ENCODE results near the gene BRD7.
A peak's percentile ranks its signal among the peaks of the same experiment; 100 is the strongest.

Gene BRD7

DNA sequence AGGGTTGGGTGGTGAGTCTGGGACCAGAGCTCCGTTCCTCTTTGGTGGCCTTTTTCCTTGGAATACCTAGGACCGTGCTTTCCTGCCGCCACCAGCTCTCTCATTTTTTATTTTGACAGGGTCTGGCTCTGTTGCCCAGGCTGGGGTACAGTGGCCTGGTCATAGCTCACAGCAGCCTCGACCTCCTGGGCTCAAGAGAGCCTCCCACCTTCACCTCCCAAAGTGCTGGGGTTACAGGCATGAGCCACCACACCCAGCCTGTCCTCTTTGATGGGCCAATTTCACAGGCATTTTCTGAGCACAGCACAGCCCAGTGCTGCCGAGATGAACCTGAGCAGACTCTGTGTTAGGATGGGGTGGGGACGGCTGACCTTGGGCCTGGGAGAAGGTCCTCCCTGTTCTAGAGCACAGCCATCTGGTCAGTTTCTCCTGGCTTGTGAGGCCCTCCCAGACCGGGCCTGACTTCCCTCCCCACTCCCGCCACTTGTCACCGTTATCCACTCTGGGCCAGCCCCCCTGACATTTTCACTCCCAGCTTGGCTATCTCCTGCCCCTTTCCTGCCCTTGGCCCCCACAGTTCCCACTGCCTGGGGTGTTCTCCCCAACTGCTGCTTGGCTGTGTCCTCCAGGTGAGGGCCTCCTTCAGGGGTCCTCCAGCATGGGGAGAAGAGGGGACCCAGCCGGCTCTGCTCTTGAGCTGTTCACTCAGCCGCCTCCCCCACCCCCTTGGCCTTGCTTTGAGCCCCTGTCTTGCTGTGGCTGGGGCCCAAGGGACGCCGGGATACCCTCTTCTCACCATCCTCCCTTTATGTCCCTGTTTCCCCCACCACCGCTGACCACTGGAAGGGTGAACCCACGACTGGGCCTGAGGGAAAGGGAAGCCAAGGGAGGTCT lies 97.4 kb downstream of the BRD7 start:
- no peak for DNase-seq

DNA sequence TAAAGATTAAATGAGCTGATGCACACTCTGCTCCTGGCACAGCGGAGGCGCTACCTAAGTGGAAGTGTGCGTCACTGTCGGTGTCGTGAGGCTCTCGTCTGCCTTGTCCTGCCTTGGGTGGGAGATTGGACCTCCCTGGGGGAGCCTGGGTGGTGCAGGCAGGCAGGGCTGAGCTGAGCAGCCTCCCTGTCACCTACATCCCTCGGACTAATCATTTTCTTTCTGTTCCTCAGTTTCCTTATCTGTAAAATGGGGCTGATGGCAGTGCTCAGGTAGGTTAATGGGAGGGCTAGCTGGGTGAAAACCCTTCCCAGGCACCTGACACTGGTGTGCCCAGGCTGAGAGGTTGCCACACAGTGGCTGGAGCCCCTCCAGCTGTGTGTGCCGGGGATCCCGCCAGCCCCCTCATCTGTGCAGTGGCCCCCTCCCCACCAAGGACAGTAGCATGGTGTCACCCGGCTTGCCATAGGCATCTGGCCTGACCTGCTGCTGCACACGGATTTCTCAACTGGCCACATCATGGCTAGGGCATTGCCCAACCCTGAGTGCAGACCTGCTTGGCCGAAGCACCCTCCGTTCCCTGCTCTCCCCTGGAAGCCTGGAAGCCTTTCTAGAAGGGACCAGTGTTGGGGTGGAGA lies 98.2 kb downstream of the BRD7 start:
- no peak for DNase-seq

DNA sequence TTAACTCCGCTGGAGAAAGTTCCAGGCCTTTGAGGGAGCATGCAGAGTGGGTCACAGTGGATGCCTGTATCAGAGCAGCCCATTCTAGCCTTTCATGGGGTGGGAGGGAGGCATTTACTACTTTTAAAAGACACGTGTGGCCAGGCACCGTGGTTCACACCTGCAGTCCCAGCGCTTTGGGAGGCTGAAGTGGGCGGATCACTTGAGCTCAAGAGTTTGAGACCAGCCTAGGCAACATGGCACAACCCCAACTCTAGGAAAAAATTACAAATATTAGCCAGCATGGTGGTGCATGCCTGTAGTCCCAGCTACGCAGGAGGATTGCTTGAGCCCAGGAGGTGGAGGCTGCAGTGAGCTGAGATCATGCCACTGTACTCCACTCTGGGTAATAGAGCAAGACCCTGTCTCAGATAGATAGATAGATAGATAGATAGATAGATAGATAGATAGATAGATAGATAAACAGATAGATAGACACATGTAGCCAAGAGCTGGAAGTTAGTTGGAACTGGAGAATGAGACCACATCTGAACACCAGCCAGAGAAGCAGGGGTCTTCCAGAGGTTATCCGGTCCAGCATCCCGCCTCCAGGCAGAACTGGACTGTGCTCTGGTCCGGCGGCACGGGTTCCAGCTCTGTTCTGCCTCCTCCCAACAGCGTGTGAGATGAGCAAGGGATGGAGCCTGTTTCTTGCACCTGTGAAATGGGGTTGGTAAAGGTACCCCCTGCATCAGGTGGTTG lies 98.8 kb downstream of the BRD7 start:
- no peak for DNase-seq

DNA sequence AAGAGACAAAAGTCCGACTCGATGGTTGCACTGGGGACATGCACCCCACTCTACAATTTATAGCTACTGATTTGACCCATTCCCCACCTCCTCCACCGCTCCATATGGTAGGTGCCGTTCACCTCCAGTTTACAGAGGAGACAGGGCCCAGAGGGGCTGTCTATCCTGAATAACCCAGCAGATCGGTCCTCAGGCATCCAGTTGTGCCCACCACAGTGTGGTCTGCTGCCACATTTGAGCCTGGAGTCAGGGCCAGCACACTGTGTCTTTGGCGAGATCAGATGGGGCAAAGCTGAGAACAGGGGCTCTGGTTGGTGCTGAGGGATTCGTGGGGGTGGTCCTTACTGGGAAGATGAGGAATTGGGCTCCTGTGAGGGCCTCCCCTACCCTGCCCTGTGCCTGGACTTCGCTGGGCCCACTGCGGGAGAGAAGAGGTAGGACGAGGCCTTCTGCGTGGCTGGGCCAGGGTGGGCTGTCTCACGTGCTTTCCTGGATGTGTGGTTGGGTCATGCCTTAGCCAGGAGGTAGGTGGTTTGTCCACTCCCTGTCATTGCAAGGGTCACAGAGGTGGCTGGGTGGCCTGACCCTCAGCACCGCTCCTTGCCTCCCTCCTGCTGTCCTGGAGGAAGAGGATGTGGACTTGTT lies 99.6 kb downstream of the BRD7 start:
- no peak for DNase-seq

DNA sequence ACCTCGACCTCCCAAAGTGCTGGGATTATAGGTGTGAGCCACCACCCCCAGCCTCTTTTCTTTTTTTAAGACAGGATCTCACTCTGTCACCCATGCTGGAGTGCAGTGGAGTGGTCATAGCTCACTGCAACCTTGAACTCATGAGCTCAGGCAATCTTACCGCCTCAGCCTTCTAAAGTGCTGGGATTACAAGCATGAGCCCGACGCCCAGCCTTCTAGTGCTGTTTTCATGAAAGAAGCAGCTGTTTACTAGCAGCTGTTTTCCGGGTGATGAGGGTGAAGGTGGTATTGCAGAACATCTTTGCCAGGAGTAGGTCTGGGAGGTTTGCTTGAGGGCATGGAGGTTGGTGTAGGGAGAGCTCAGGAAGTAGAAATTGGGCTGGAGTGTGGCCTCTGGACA lies 100.4 kb downstream of the BRD7 start:
- DNase-seq = no peak

DNA sequence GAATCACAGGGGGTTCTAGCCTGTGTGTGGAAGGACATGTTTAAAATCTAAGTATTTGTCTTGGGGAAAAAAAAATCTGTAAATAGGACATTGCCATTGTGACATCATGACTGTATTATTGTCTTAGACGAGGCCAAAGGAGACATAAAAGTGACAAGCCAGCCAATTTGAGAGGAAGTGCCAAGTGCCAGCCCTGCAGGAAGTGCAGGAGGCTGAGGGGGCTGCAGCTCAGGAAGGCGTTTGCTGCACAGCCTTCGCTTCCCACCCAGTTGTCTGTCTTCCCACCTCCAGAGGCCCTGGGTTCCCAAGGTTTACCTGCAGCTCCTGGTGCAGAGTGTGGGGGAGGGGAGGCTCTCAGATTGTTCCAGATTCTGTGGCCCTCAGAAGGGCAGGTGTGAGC lies 101.1 kb downstream of the BRD7 start:
- DNase-seq = no peak

DNA sequence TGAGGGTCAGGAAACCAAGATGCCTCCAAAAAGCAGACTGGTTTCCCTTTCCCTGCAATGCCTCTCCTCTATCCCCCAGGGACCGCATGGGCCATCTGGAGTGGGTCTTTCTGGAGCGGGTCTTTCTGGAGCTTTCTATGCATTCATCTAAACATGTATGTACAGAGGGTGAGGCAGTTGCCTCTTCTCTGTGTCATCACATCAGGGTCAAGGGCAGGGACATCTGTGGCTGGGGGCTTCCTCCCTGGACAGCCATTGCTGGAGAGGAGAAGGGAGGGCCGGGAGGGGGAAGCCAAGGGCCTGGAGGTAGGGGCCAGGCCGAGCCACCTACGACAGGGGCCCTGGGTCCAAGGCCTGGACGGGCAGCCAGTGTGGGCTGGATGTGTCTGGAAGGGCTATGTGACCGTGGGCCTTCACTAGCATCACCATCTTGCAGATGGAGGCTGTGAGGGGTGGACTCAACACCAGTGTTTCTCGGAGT lies 101.6 kb downstream of the BRD7 start:
- DNase-seq = no peak

DNA sequence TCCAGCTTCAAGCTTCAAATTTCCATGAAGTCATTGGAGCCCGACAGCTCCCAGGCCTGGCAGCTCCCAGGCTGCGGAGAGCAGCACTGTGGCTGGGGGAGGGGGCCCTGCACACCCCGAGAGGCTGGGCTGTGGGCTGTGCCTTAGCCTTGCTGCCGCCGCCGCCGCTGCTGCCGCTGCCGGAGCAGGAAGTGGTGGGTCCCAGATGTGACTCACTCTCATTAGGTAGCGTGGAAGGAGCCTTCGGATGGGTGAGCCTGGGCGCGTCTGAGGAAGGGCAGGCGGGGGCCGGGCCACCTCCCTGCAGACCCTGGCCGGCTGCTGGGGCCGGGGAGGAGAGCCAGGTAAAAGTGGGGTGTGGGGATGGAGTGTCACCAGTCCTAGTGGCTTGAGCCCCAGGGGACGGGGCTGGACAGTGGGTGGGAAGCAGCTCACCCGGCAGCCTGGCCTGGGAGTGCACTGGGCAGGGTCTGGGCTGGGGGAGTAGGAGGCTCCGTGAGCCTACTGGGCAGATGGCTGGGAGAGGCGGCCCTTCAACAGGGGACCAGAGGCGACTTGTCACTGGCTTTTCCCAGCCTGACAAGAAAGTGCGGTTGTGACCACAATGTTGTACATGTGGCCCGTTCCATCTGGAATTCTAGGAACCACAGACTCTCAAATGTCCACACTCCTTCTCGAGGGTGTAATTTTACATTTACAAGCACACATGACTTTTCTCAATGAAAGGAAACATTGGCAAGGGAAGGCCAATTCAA lies 102.3 kb downstream of the BRD7 start, which contains the start of gene ADCY7:
Gene ADCY7 (plus strand): TSS at position 215 of the 755 bp plus-strand sequence. CDS start 21,629 bp downstream, outside the sequence.
- peak; percentile 92 for DNase-seq

Data from stimulated activated CD4-positive, alpha-beta T cell treated with anti-CD3 and anti-CD28 coated beads, Interleukin-15, amount 100 ng/mL, for 24 hours (primary cell).